ENCODE results near the gene NNAT. TPM values are rescaled to one million over a fixed set of nuclear protein-coding genes. Genes with fewer than 3 reads are reported as not detected.

NNAT gene
- total and polyA plus RNA-seq, 3 experiments from 2014 or later = 0.33 TPM; not detected in 2

Other genes with a start within 250 kb of the NNAT start
- gene MANBAL, start 231.6 kb upstream of the NNAT start, total RNA-seq = 10 to 100 TPM; 17.7 to 18.2 TPM
- 27.5 TPM for gene MANBAL, start 231.6 kb upstream of the NNAT start, polyA plus RNA-seq
- gene SRC, start 175.1 kb upstream of the NNAT start, total RNA-seq = 1 to 10 TPM; 2.4 to 2.7 TPM
- 1.2 TPM for gene SRC, start 175.1 kb upstream of the NNAT start, polyA plus RNA-seq
- 10 to 100 TPM; 37.5 to 40.9 TPM for gene BLCAP, start 6.6 kb downstream of the NNAT start, total RNA-seq
- 74.7 TPM for gene BLCAP, start 6.6 kb downstream of the NNAT start, polyA plus RNA-seq
- gene CTNNBL1, start 172.8 kb downstream of the NNAT start, total RNA-seq = 10 to 100 TPM; 86.8 to 88.9 TPM
- 97.8 TPM for gene CTNNBL1, start 172.8 kb downstream of the NNAT start, polyA plus RNA-seq

Data from CD8-positive, alpha-beta memory T cell (primary cell).